ENCODE measurements around the gene C6orf141. TPM values are rescaled to one million over a fixed set of nuclear protein-coding genes. Genes with fewer than 3 reads are reported as not detected.

C6orf141 gene
- total RNA-seq, 1 experiment from 2014 or later = 40.1 TPM

- Histone ChIP-seq H4K91ac (ENCODE audit: insufficient read length, low read depth, low read length) (no peak overlapping the region), H3K4me2 (ENCODE audit: insufficient read depth, insufficient read length, low read length) (no peak overlapping the region), H3K9ac (ENCODE audit: extremely low read depth, insufficient read length, low read length) (no peak overlapping the region), H3K27ac (ENCODE audit: insufficient read length, low read depth, low read length) (no peak overlapping the region), H3K56ac (ENCODE audit: insufficient read length, low read depth, low read length) (no peak overlapping the region), H3K14ac (ENCODE audit: insufficient read depth, low read length) (no peak overlapping the region), H3K27me3 (ENCODE audit: insufficient read depth, low read length) (no peaks in the 10 kb centered on the region), H3K4me1 (ENCODE audit: insufficient read depth, low read length) (peaks cover 7% of the 10 kb centered on the region; the same call in 1 of the 2 replicates), H2BK15ac (ENCODE audit: low read depth, low read length) (no peak overlapping the region), H4K8ac (replicated peaks; ENCODE audit: insufficient read length, low read depth, low read length) (no peak overlapping the region), H3K23me2 (ENCODE audit: insufficient read length, low read depth, low read length, poor library complexity, severe bottlenecking) (no peaks in the 10 kb centered on the region), H3K23ac (ENCODE audit: insufficient read length, low read depth, low read length) (no peak overlapping the region), H2BK5ac (ENCODE audit: insufficient read length, low read length) (no peak overlapping the region), H2BK12ac (ENCODE audit: insufficient read length, low read depth, low read length) (no peak overlapping the region), H2AK5ac (ENCODE audit: insufficient read length, low read length) (no peak overlapping the region), H2BK120ac (ENCODE audit: low read depth, low read length, poor library complexity, severe bottlenecking) (no peak overlapping the region), H3K18ac (ENCODE audit: insufficient read length, low read depth, low read length) (no peak overlapping the region), H3K79me2 (ENCODE audit: insufficient read depth, low read length) (no peaks in the 10 kb centered on the region), H4K5ac (ENCODE audit: insufficient read length, low read depth, low read length) (no peak overlapping the region), H4K20me1 (ENCODE audit: control insufficient read depth, insufficient read depth, insufficient read length) (no peaks in the 10 kb centered on the region), H2AFZ (ENCODE audit: low read length) (no peak overlapping the region), H3T11ph (ENCODE audit: low read length) (no peak overlapping the region), H3K79me1 (ENCODE audit: insufficient read depth, low read depth, low read length, poor library complexity, severe bottlenecking) (no peaks in the 10 kb centered on the region), H3K4ac (ENCODE audit: low read depth, low read length) (no peak overlapping the region), H3K9me3 (ENCODE audit: control insufficient read depth, low read depth, low read length) (no peaks in the 10 kb centered on the region), H2BK20ac (ENCODE audit: low read depth, low read length, poor library complexity, severe bottlenecking) (no peak overlapping the region)
- no peaks in the 10 kb centered on the region for H3K9me3 Mint-ChIP-seq
- H3K27ac Mint-ChIP-seq = no peak overlapping the region
- no peaks in the 10 kb centered on the region for H3K27me3 Mint-ChIP-seq (ENCODE audit: low read depth)
- H3K4me3 Mint-ChIP-seq = no peak overlapping the region
- H3K4me1 Mint-ChIP-seq = peaks cover 9 to 10% of the 10 kb centered on the region in 2 experiments
- TF ChIP-seq, protein P1, sequence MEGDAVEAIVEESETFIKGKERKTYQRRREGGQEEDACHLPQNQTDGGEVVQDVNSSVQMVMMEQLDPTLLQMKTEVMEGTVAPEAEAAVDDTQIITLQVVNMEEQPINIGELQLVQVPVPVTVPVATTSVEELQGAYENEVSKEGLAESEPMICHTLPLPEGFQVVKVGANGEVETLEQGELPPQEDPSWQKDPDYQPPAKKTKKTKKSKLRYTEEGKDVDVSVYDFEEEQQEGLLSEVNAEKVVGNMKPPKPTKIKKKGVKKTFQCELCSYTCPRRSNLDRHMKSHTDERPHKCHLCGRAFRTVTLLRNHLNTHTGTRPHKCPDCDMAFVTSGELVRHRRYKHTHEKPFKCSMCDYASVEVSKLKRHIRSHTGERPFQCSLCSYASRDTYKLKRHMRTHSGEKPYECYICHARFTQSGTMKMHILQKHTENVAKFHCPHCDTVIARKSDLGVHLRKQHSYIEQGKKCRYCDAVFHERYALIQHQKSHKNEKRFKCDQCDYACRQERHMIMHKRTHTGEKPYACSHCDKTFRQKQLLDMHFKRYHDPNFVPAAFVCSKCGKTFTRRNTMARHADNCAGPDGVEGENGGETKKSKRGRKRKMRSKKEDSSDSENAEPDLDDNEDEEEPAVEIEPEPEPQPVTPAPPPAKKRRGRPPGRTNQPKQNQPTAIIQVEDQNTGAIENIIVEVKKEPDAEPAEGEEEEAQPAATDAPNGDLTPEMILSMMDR (conservative IDR thresholded peaks at IDR 0.05) = no peak
- no peaks in the 10 kb centered on the region for H3K36me3 Mint-ChIP-seq (ENCODE audit: insufficient read depth in 1 of 3, low read depth in 3 of 3)
- no peak for DNase-seq
- WGBS (ENCODE audit: extremely low coverage, insufficient read length, low lambda C conversion rate) = no CpG with 5 or more reads among the region's 3 CpGs
These were observed 21.9 kb upstream of the C6orf141 start for GRCh38 chr6:49528571-49528970.

Data from H9 (cell line).